Activated naive CD4-positive, alpha-beta T cell treated with anti-CD3 and anti-CD28 coated beads, Interleukin-2, amount 50 U/mL, for 72 hours (primary cell): ENCODE results near the gene COL21A1. TPM values are rescaled to one million over a fixed set of nuclear protein-coding genes. Genes with fewer than 3 reads are reported as not detected.
"Not testable (repeated sequence)": the region's sequence is repeated elsewhere in the genome, so short reads cannot be mapped to it uniquely, and the experiment has no call there.

Source experiments
- ATAC-seq, 2 donors: fragments of 150-1000 bp; cut with Tn5 transposase; 2 replicates each; pipeline ENCODE4 v1.10.0; 2021; ENCODE audit warnings: mild to moderate bottlenecking in 2 of 2, moderate library complexity in 2 of 2
- DNase-seq, 2 donors: peaks; one replicate each; pipeline ENCODE4 v3.0.0; 2021 to 2022; ENCODE audit warnings: low spot score in 2 of 2
- H3K27ac Mint-ChIP-seq, 2 donors: one replicate each; pipeline ENCODE4 v1.8.0; 2022; ENCODE audit warnings: mild to moderate bottlenecking in 2 of 2, mixed read lengths in 2 of 2
- H3K36me3 Mint-ChIP-seq, 2 donors: one replicate each; pipeline ENCODE4 v1.8.0; 2022; ENCODE audit warnings: mixed read lengths in 2 of 2
- H3K9me3 Mint-ChIP-seq, 2 donors: one replicate each; pipeline ENCODE4 v1.8.0; 2022; ENCODE audit warnings: mixed read lengths in 2 of 2
- total RNA-seq, 2 donors: library from RNA; stranded (reverse); gene quantifications; one replicate each; pipeline ENCODE4 v1.2.3, GENCODE V29; 2022

Gene COL21A1
- total RNA-seq, 2 donors from 2014 or later, result not detected

DNA sequence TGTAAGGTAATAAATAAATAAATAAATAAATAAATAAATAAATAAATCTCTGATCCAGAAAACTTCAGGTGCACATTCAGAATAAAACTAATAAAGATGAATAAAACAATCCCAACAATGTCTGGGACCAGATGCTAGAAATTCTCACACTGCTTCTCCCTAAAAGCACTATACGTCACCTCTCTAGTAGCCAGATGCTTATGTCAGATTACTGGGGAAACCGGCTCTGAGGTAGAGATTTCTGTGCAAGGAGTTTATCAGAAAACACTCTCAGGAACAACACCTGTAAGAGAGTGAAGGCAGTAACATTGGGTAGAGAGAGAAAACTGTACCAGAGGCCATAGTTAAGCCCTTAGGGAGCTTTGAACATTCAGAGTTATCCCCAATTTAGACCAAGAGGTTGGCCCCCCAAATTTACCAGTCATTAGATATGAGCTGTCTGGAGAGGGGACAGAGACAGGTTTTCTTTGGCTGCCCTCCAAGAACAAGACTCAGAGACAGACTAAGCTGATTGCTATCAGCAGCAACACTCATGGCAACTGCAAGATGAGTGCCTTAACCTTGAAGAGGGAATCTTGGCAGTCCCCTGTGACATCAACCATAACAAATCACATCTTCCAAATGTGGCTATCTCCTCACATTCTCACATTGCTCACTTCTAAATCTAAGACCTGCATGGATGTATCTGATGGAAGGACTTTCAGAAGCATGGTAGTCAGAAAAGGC lies 220.8 kb downstream of the COL21A1 start:
- Mint-ChIP-seq H3K9me3 (peaks cover 5 to 6% of the 10 kb centered on the region in 2 donors), H3K36me3 (no peaks in the 10 kb centered on the region), H3K27ac (no peak overlapping the region)
- no peak for DNase-seq
- ATAC-seq, result no peak

GRCh38 chr6:56025795-56026194 lies 221.6 kb downstream of the COL21A1 start:
- no peaks in the 10 kb centered on the region for H3K36me3 Mint-ChIP-seq
- no peak for ATAC-seq
- DNase-seq, result no peak

GRCh38 chr6:56024931-56025330 lies 222.4 kb downstream of the COL21A1 start:
- no peak for DNase-seq
- Mint-ChIP-seq H3K27ac (no peak overlapping the region), H3K36me3 (no peaks in the 10 kb centered on the region), H3K9me3 (peaks cover 5 to 6% of the 10 kb centered on the region in 2 donors)
- ATAC-seq, result no peak

More at GRCh38 chr6:56025795-56026194, 221.6 kb downstream of the COL21A1 start:
- Mint-ChIP-seq H3K27ac (no peak overlapping the region), H3K9me3 (peaks cover 5 to 6% of the 10 kb centered on the region in 2 donors)

GRCh38 chr6:56023829-56024228 lies 223.6 kb downstream of the COL21A1 start:
- Mint-ChIP-seq H3K36me3 (no peaks in the 10 kb centered on the region), H3K27ac (no peak overlapping the region), H3K9me3 (peaks cover 5 to 10% of the 10 kb centered on the region in 2 donors)
- no peak for ATAC-seq
- no peak for DNase-seq

GRCh38 chr6:56022678-56023077 lies 224.7 kb downstream of the COL21A1 start:
- Mint-ChIP-seq H3K36me3 (no peaks in the 10 kb centered on the region), H3K27ac (no peak overlapping the region), H3K9me3 (peaks cover 0 to 10% of the 10 kb centered on the region in 2 donors)
- ATAC-seq, result no peak
- no peak for DNase-seq

DNA sequence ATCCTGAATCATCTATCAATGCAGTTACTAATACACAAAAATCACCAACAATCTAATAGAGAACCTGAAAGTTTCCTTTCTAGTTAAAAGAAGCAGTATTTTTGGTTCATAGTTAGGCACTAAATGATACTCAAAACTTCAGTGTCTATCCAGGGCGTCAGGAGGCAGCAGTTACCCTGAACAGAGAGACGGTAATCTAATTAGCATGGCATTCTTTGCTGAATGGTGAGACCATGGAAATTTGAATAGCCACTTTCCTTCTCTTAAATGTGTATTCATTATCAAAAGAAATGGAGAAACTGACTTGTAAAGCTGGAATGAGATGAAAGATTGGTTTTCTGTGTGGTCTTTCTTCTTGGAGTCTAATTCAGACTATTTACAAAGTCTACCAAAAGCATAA lies 225.4 kb downstream of the COL21A1 start:
- no peak for DNase-seq
- Mint-ChIP-seq H3K27ac (no peak overlapping the region), H3K36me3 (no peaks in the 10 kb centered on the region), H3K9me3 (peaks cover 0 to 10% of the 10 kb centered on the region in 2 donors)
- no peak for ATAC-seq

DNA sequence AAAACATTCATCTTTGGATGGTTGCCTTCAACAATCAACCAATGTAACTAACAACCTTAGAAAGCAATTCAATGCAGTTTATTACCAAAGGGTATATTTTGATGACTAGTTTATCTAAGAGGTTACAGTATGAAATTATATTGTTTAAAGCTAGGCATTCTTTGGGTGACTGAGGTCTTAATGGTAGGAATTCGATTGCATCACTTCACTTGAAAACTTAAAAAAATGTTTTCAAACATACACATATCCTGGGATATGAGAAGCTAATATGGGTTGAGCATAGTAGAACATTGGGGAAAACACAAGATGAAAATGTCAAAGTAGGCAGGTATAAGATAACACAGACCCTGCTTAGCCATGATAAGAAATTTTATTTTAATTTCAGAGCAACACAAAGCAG lies 227.4 kb downstream of the COL21A1 start:
- DNase-seq (no peak), ATAC-seq (no peak)
- Mint-ChIP-seq H3K36me3 (no peaks in the 10 kb centered on the region), H3K27ac (no peak overlapping the region), H3K9me3 (peaks cover 0 to 11% of the 10 kb centered on the region in 2 donors)

DNA sequence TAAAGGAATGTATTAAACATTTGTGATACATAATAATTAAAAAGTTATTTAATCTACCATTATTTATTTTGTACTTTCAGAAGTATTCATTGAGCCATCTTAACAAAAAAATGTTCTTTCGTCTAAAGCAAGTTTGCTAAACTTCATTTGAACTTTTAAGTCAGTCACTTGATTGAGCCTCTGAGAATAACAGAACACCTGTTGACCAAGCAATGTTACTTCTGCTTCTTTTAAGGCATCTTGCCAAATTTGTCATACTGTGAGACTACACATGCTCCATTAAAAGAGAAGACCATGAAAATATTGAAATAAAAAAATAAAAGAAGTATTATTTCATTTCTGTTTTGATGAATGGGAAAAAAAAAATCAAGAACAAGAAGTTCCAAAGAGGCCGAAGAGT lies 230.2 kb downstream of the COL21A1 start:
- DNase-seq, result no peak
- Mint-ChIP-seq H3K9me3 (peaks cover 0 to 11% of the 10 kb centered on the region in 2 donors), H3K27ac (no peak overlapping the region), H3K36me3 (peaks cover 0 to 4% of the 10 kb centered on the region in 2 donors)
- no peak for ATAC-seq

DNA sequence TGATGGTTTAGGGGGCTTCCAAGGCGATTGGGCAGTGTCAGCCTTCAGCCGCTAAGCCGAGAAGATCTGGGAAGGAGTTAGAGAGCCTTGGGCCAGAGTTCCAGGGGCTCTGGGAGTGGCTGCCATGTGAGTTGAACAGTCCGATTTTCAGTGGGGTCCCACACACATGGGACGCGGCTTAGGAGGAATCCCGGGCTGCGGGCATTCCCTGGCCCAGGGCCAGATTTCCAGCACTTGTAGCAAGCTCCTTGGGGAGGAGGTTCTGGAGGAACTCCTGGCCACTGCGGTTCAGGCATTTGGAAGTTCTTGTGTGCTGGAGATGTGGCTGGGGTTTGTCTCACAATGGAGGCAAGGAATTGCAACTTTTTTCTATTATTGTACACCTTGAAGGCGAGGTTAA lies 233.3 kb downstream of the COL21A1 start:
- H3K9me3 Mint-ChIP-seq, H3K27ac Mint-ChIP-seq, H3K36me3 Mint-ChIP-seq, ATAC-seq, DNase-seq: not testable (repeated sequence)

DNA sequence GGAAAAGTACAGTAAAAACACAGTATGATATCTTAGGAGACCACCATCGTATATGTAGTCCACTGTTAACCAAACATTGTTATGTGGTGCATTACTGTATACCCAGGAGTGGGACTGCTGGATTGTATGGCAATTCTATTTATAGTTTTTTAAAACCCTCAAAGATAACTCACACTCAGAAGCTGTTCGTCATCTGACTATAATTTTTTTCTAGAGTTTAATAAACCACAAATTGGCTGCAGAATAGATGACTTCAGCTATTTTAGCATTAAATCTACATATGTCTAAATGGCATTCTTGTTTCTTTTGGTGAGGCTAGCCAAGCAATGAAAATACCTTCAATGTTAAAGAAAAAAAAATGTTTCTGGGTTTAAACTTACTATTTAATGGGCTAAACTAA lies 237.7 kb downstream of the COL21A1 start:
- Mint-ChIP-seq H3K9me3 (peaks cover 0 to 5% of the 10 kb centered on the region in 2 donors), H3K36me3 (peaks cover 0 to 4% of the 10 kb centered on the region in 2 donors), H3K27ac (no peak overlapping the region)
- ATAC-seq (no peak), DNase-seq (no peak)
